ENCODE measurements around the gene TERT.
"Not testable (repeated sequence)": the region's sequence is repeated elsewhere in the genome, so short reads cannot be mapped to it uniquely, and the experiment has no call there.

Gene TERT

GRCh38 chr5:1293416-1294205 lies 1.3 kb downstream of the TERT start:
- no peak for DNase-seq

- no peak for DNase-seq
Measured at GRCh38 chr5:1292846-1293415, 1.9 kb downstream of the TERT start.

- DNase-seq: no peak
Measured at GRCh38 chr5:1292139-1292538, 2.7 kb downstream of the TERT start.

GRCh38 chr5:1291611-1292080 lies 3.2 kb downstream of the TERT start:
- DNase-seq: no peak

- DNase-seq: not testable (repeated sequence)
Measured at GRCh38 chr5:1290956-1291355, 3.9 kb downstream of the TERT start.

GRCh38 chr5:1289559-1289958 lies 5.3 kb downstream of the TERT start:
- not testable (repeated sequence) for DNase-seq

GRCh38 chr5:1288439-1289335 lies 6.2 kb downstream of the TERT start:
- DNase-seq: no peak

- DNase-seq: no peak
Measured at GRCh38 chr5:1285883-1286291, 9.0 kb downstream of the TERT start.

- DNase-seq: no peak
Measured at GRCh38 chr5:1285141-1285540, 9.7 kb downstream of the TERT start.

- DNase-seq: not testable (repeated sequence)
Measured at GRCh38 chr5:1284336-1284970, 10.4 kb downstream of the TERT start.

GRCh38 chr5:1283729-1284041 lies 11.2 kb downstream of the TERT start:
- DNase-seq: not testable (repeated sequence)

- not testable (repeated sequence) for DNase-seq
Measured at GRCh38 chr5:1282993-1283728, 11.7 kb downstream of the TERT start.

- no peak for DNase-seq
Measured at GRCh38 chr5:1282131-1282992, 12.5 kb downstream of the TERT start.

- DNase-seq: no peak
Measured at GRCh38 chr5:1281038-1281882, 13.6 kb downstream of the TERT start.

GRCh38 chr5:1280177-1281037 lies 14.5 kb downstream of the TERT start:
- DNase-seq: no peak

GRCh38 chr5:1279443-1280151 lies 15.3 kb downstream of the TERT start:
- no peak for DNase-seq

- no peak for DNase-seq
Measured at GRCh38 chr5:1278656-1279442, 16.0 kb downstream of the TERT start.

GRCh38 chr5:1278216-1278615 lies 16.7 kb downstream of the TERT start:
- DNase-seq: no peak

All from inflammatory macrophage treated with lipopolysaccharide for 1 hour (primary cell).